Caco-2 (cell line): Measurements from ENCODE around the gene RIPOR2. TPM values are rescaled to one million over a fixed set of nuclear protein-coding genes. Genes with fewer than 3 reads are reported as not detected.

Experiments used
- BruUV-seq: library from RNA; stranded (reverse); fragments of 400-500 nt; replicated peaks from 2 replicates; lab custom pipeline; 2021; lab: Mats Ljungman, UMichigan
- CTCF ChIA-PET: fragments of 300-600 bp; sonication (Branson Sonifier 250); formaldehyde crosslinking; loops from one replicate; lab custom pipeline; 2022; ENCODE audit warnings: antibody characterized with exemption; lab: Charles Lee
- POLR2A ChIA-PET: fragments of 300-600 bp; sonication (Branson Sonifier 250); formaldehyde crosslinking; loops from one replicate; lab custom pipeline; 2022; ENCODE audit warnings: antibody characterized with exemption; lab: Charles Lee
- DNase-seq, 2 experiments: peaks; one replicate each; pipeline versions ENCODE4 v3.0.0 to v3.0.0-alpha.2; 2020 to 2022
- H3K27me3 ChIP-seq: replicated peaks from 2 replicates; pipeline ENCODE4 v1.6.0; 2011; ENCODE audit warnings: low read length; ENCODE audit not compliant: control insufficient read depth, insufficient read depth
- H3K36me3 ChIP-seq: 2 replicates; pipeline ENCODE4 v1.5.1; 2011; ENCODE audit warnings: low read length; ENCODE audit not compliant: control insufficient read depth, insufficient read depth
- H3K4me1 ChIP-seq: fragments of 250-450 bp; sonication (Bioruptor Pico); 2 replicates; pipeline ENCODE4 v1.5.1; 2020; ENCODE audit warnings: mild to moderate bottlenecking
- H3K4me3 ChIP-seq: 2 replicates; pipeline ENCODE4 v1.5.1; 2011; ENCODE audit warnings: low read depth, mild to moderate bottlenecking, control low read depth, low read length
- H3K9me3 ChIP-seq: fragments of 250-450 bp; sonication (Bioruptor Pico); 2 replicates; pipeline ENCODE4 v1.5.1; 2020; ENCODE audit warnings: mild to moderate bottlenecking, moderate library complexity
- H3K27ac Mint-ChIP-seq: one replicate; pipeline ENCODE4 v1.8.0; 2022; ENCODE audit warnings: mixed read lengths; ENCODE audit not compliant: unreplicated experiment
- H3K27me3 Mint-ChIP-seq: one replicate; pipeline ENCODE4 v1.8.0; 2022; ENCODE audit warnings: mixed read lengths; ENCODE audit not compliant: insufficient read depth, unreplicated experiment
- H3K36me3 Mint-ChIP-seq: one replicate; pipeline ENCODE4 v1.8.0; 2022; ENCODE audit warnings: mild to moderate bottlenecking, mixed read lengths; ENCODE audit not compliant: insufficient read depth, unreplicated experiment
- H3K4me1 Mint-ChIP-seq: one replicate; pipeline ENCODE4 v1.8.0; 2022; ENCODE audit warnings: low read depth, mixed read lengths; ENCODE audit not compliant: unreplicated experiment
- H3K4me3 Mint-ChIP-seq: one replicate; pipeline ENCODE4 v1.8.0; 2022; ENCODE audit warnings: mild to moderate bottlenecking, moderate library complexity, mixed read lengths; ENCODE audit not compliant: unreplicated experiment
- H3K9me3 Mint-ChIP-seq: one replicate; pipeline ENCODE4 v1.8.0; 2022; ENCODE audit warnings: mixed read lengths; ENCODE audit not compliant: unreplicated experiment
- intact Hi-C: fragments of 100-400 bp; cut with micrococcal nuclease; formaldehyde crosslinking; loops from one replicate; pipeline ENCODE4 v1.10.0; 2022; ENCODE audit not compliant: unreplicated experiment
- total RNA-seq: library from RNA; stranded (reverse); gene quantifications from 2 replicates; pipeline ENCODE4 v1.2.3, GENCODE V29; 2022
- TF ChIP-seq, protein P1 (sequence below), 2 experiments: fragments of 200-600 bp in 1 of 2; IDR thresholded peaks; 1 replicate in 1 of 2; 2 replicates in 1 of 2; pipeline versions ENCODE4 v1.5.1 to v1.8.0; 2011 to 2022; ENCODE audit warnings: antibody characterized with exemption in 1 of 2, control low read depth in 1 of 2, inconsistent platforms in 1 of 2, low read depth in 1 of 2, low read length in 1 of 2, mild to moderate bottlenecking in 1 of 2, moderate library complexity in 1 of 2; ENCODE audit not compliant: insufficient read depth in 1 of 2, severe bottlenecking in 1 of 2, unreplicated experiment in 1 of 2

RIPOR2 gene
- total RNA-seq, 1 experiment from 2014 or later: 0.64 TPM

- TF ChIP-seq, protein P1, sequence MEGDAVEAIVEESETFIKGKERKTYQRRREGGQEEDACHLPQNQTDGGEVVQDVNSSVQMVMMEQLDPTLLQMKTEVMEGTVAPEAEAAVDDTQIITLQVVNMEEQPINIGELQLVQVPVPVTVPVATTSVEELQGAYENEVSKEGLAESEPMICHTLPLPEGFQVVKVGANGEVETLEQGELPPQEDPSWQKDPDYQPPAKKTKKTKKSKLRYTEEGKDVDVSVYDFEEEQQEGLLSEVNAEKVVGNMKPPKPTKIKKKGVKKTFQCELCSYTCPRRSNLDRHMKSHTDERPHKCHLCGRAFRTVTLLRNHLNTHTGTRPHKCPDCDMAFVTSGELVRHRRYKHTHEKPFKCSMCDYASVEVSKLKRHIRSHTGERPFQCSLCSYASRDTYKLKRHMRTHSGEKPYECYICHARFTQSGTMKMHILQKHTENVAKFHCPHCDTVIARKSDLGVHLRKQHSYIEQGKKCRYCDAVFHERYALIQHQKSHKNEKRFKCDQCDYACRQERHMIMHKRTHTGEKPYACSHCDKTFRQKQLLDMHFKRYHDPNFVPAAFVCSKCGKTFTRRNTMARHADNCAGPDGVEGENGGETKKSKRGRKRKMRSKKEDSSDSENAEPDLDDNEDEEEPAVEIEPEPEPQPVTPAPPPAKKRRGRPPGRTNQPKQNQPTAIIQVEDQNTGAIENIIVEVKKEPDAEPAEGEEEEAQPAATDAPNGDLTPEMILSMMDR (IDR thresholded peaks at IDR 0.05; ENCODE audit: insufficient read depth in 1 of 2, low read depth in 1 of 2, low read length in 1 of 2, severe bottlenecking in 1 of 2, unreplicated experiment in 1 of 2): no peak
- ChIA-PET CTCF (interaction anchor here (0.8 to 3.0 kb wide), 3 partner anchors 18 to 213 kb away, joined by 3 to 68 read pairs (median 3); no protein-coding TSS in a partner anchor), POLR2A (no interaction called here)
- H3K27me3 Mint-ChIP-seq: peaks cover 5% of the 10 kb centered on the region
- no peaks in the 10 kb centered on the region for H3K9me3 ChIP-seq
- H3K9me3 Mint-ChIP-seq: no peaks in the 10 kb centered on the region
- no peaks in the 10 kb centered on the region for H3K36me3 ChIP-seq
- intact Hi-C loops: loop anchor here (1.0 to 5.0 kb wide), 3 partner anchors 55 to 161 kb away; no protein-coding TSS in a partner anchor
- H3K27me3 ChIP-seq: no peaks in the 10 kb centered on the region
- no peak overlapping the region for H3K27ac Mint-ChIP-seq
- no peak overlapping the region for H3K4me3 ChIP-seq
- H3K4me3 Mint-ChIP-seq: no peak overlapping the region
- H3K4me1 ChIP-seq: no peaks in the 10 kb centered on the region
- DNase-seq: no peak
- H3K36me3 Mint-ChIP-seq: no peaks in the 10 kb centered on the region
- no TSS peak for BruUV-seq
- H3K4me1 Mint-ChIP-seq: no peaks in the 10 kb centered on the region
Observed at GRCh38 chr6:24856901-24857670, 78.7 kb downstream of the RIPOR2 start.

DNA sequence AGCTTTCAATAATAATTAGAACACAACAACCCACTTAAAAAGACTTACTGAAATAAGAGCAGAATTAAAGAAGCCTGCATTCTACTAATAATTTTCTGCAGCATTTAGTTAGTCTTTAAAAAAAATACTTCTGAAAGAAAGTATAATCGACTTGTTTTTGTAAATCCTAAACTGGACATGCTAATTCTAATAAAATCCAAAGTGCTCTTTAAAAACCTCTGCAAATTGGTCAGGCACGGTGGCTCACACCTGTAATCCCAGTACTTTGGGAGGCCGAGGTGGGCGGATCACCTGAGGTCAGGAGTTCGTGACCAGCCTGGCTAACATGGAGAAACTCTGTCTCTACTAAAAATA lies 79.5 kb downstream of the RIPOR2 start:
- H3K4me3 ChIP-seq: no peak overlapping the region
- H3K36me3 ChIP-seq: no peaks in the 10 kb centered on the region
- no peaks in the 10 kb centered on the region for H3K9me3 ChIP-seq
- BruUV-seq: no TSS peak
- intact Hi-C loops: loop anchor here (1.0 to 5.0 kb wide), 3 partner anchors 56 to 162 kb away; no protein-coding TSS in a partner anchor
- Mint-ChIP-seq H3K4me1 (no peaks in the 10 kb centered on the region), H3K9me3 (no peaks in the 10 kb centered on the region), H3K27me3 (peaks cover 5% of the 10 kb centered on the region), H3K4me3 (no peak overlapping the region), H3K36me3 (no peaks in the 10 kb centered on the region), H3K27ac (no peak overlapping the region)
- CTCF ChIA-PET: interaction anchor here (0.5 to 3.0 kb wide), 8 partner anchors 10 to 388 kb away, joined by 3 to 68 read pairs (median 4); no protein-coding TSS in a partner anchor
- DNase-seq: no peak
- TF ChIP-seq, protein P1 (IDR thresholded peaks at IDR 0.05; ENCODE audit: insufficient read depth in 1 of 2, low read depth in 1 of 2, low read length in 1 of 2, severe bottlenecking in 1 of 2, unreplicated experiment in 1 of 2): no peak
- no peaks in the 10 kb centered on the region for H3K4me1 ChIP-seq
- no peaks in the 10 kb centered on the region for H3K27me3 ChIP-seq
- POLR2A ChIA-PET: no interaction called here

DNA sequence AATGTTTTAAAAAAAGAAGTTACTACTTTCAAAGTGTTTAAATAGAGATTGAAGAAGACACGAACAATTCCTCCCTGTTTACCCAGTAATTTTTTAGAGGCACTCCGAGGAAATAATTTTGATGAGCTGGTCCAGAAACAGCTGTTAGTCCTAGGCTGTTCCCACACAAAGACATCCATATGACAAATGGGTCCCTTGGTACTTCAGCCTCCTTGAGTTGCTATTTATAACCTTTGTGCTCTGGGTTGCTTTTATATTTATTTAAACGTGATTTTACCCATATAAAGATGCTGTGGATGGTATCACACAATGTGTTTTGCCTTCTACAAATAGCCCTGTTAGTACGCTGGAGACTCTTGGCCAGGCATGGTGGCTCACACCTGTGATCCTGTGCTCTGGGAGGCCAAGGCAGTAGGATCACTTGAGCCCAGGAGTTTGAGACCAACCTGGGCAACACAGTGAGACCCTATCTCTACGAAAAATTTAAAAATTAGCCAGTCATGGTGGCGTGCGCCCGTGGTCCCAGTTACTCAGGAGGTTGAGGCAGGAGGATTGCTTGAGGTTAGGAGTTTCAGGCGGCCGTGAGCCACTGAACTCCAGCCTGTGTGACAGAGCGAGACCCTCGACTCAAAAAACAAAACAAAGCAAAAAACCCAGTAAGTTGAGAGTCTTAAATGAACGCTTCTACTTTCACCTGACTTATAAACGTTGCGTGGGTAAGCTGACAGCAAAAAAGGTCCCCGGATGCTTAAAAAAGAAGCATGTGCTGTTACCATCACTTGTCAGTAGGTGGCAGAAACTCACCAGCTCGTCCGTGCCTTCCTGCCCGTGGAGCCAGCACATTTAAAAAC lies 80.1 kb downstream of the RIPOR2 start:
- H3K9me3 ChIP-seq: no peaks in the 10 kb centered on the region
- POLR2A ChIA-PET: no interaction called here
- Mint-ChIP-seq H3K4me1 (no peaks in the 10 kb centered on the region), H3K9me3 (no peaks in the 10 kb centered on the region), H3K27me3 (peaks cover 5% of the 10 kb centered on the region), H3K27ac (no peak overlapping the region), H3K4me3 (no peak overlapping the region), H3K36me3 (no peaks in the 10 kb centered on the region)
- CTCF ChIA-PET: interaction anchor here (0.5 to 3.0 kb wide), 8 partner anchors 10 to 389 kb away, joined by 3 to 68 read pairs (median 4); no protein-coding TSS in a partner anchor
- no peak overlapping the region for H3K4me3 ChIP-seq
- peak; percentile 50 to 66 for DNase-seq
- intact Hi-C loops: loop anchor here (1.0 to 5.0 kb wide), 3 partner anchors 57 to 163 kb away; no protein-coding TSS in a partner anchor
- no peaks in the 10 kb centered on the region for H3K4me1 ChIP-seq
- TF ChIP-seq, protein P1 (IDR thresholded peaks at IDR 0.05; ENCODE audit: insufficient read depth in 1 of 2, low read depth in 1 of 2, low read length in 1 of 2, severe bottlenecking in 1 of 2, unreplicated experiment in 1 of 2): peak; percentile 70 to 79
- H3K27me3 ChIP-seq: no peaks in the 10 kb centered on the region
- H3K36me3 ChIP-seq: no peaks in the 10 kb centered on the region
- BruUV-seq: no TSS peak
